K562 (cell line): ENCODE data around the gene RTP3. TPM values are rescaled to one million over a fixed set of nuclear protein-coding genes. Genes with fewer than 3 reads are reported as not detected.

Experiments used
- ARID1B ChIP-seq: fragments of 450-650 bp; IDR thresholded peaks from 2 replicates; pipeline ENCODE4 v1.6.1; 2016; ENCODE audit warnings: antibody characterized with exemption, mild to moderate bottlenecking, inconsistent platforms
- CREB1 ChIP-seq, 2 experiments: sonication (generic) in 1 of 2; formaldehyde crosslinking in 1 of 2; IDR thresholded peaks; 2 replicates each; pipeline versions ENCODE4 v1.6.1 to v1.8.0; 2012 to 2022; ENCODE audit warnings: inconsistent platforms in 1 of 2, mild to moderate bottlenecking in 1 of 2, missing genetic modification reagents in 1 of 2, moderate library complexity in 1 of 2
- E2F1 ChIP-seq: sonication (generic); formaldehyde crosslinking; IDR thresholded peaks from 2 replicates; pipeline ENCODE4 v1.8.1; 2023; ENCODE audit warnings: mild to moderate bottlenecking, missing genetic modification reagents, moderate library complexity
- KAT2B ChIP-seq: IDR thresholded peaks from one replicate; pipeline ENCODE4 v1.6.1; 2012; ENCODE audit warnings: low read depth, mild to moderate bottlenecking, control low read depth, inconsistent platforms, low read length, moderate library complexity
- NBN ChIP-seq: fragments of 450-650 bp; IDR thresholded peaks from 2 replicates; pipeline ENCODE4 v1.6.1; 2016; ENCODE audit warnings: low read depth, mild to moderate bottlenecking
- SMAD3 ChIP-seq: fragments of 450-650 bp; formaldehyde crosslinking; conservative IDR thresholded peaks from 2 replicates; pipeline ENCODE4 v1.4.0; 2020; ENCODE audit warnings: mild to moderate bottlenecking
- XRCC5 ChIP-seq: fragments of 200-400 bp; formaldehyde crosslinking; IDR thresholded peaks from 2 replicates; pipeline ENCODE4 v1.6.1; 2017; ENCODE audit warnings: low read depth, mild to moderate bottlenecking, low read length
- ZMIZ1 ChIP-seq, 2 experiments: fragments of 150-350 bp in 1 of 2; IDR thresholded peaks; 2 replicates each; pipeline ENCODE4 v1.6.1; 2012 to 2016; ENCODE audit warnings: low read depth in 2 of 2, low read length in 2 of 2, mild to moderate bottlenecking in 1 of 2, moderate library complexity in 1 of 2
- ZNF699 ChIP-seq: fragments of 250-450 bp; sonication (Bioruptor Pico); IDR thresholded peaks from 2 replicates; pipeline ENCODE4 v1.8.0; 2021; ENCODE audit warnings: mild to moderate bottlenecking, moderate library complexity; ENCODE audit not compliant: insufficient replicate concordance
- ZNF766 ChIP-seq: fragments of 200-800 bp; sonication (Bioruptor generic); conservative IDR thresholded peaks from 2 replicates; pipeline ENCODE4 v1.6.1; 2016; ENCODE audit warnings: missing genetic modification characterization, missing compliant biosample characterization
- polyA plus RNA-seq, 8 experiments: library from polyadenylated mRNA; depleted of rRNA in 4 of 8; stranded (reverse) in 5 of 8; unstranded in 3 of 8; fragments of >200 nt; fragmentation: Nextera tagmentation in 2 of 8; fragmentation: Illumina TruSeq in 1 of 8; extraction: Ambion mirVana in 2 of 8; extraction: Trizol in 1 of 8; gene quantifications; 2 replicates each; pipeline versions ENCODE4 v1.2.1 to v1.2.3, GENCODE V29; 2011 to 2014; ENCODE audit warnings: inconsistent platforms in 1 of 8, missing spikeins in 1 of 8
- total RNA-seq, 7 experiments: library from RNA; depleted of rRNA in 6 of 7; stranded (reverse); fragments of >200 nt in 6 of 7; fragmentation: Illumina TruSeq in 2 of 7; extraction: Trizol in 2 of 7; gene quantifications; 2 replicates each; pipeline versions ENCODE4 v1.2.1 to v1.2.3, GENCODE V29; 2011 to 2021; ENCODE audit warnings: low replicate concordance in 1 of 7
- TF ChIP-seq, protein P1 (sequence below): fragments of 450-650 bp; formaldehyde crosslinking; IDR thresholded peaks from 2 replicates; pipeline ENCODE4 v1.4.0; 2022; ENCODE audit warnings: missing genetic modification characterization

The RTP3 gene
- total and polyA plus RNA-seq, 9 of the 15 experiments (the other 6 are each of a cell fraction or from before 2014, with no cell fraction given): not detected

- TF ChIP-seq ZMIZ1 (IDR thresholded peaks at IDR 0.05; ENCODE audit: low read depth in 2 of 2, low read length in 2 of 2) (0 out of 4 replicates have a peak, but pooled peaks of 1 of the 2 experiments have one; percentile 75), NBN (peak; percentile 96), E2F1 (CRISPR knock-in tag) (peak; percentile 58; the same call in 1 of the 2 replicates), SMAD3 (CRISPR knock-in tag) (0 out of 2 replicates have a peak, but pooled peaks have one; percentile 63), ZNF699 (CRISPR knock-in tag) (no peak), ZNF766 (CRISPR knock-in tag) (0 out of 2 replicates have a peak, but pooled peaks have one; percentile 45), KAT2B (peak; percentile 18), XRCC5 (peak; percentile 94), ARID1B (peak; percentile 37), CREB1 (IDR thresholded peaks at IDR 0.05) (no peak), CREB1 (CRISPR knock-in tag; IDR thresholded peaks at IDR 0.05) (peak; percentile 68; the same call in 1 of the 2 replicates)
- TF ChIP-seq, protein P1, sequence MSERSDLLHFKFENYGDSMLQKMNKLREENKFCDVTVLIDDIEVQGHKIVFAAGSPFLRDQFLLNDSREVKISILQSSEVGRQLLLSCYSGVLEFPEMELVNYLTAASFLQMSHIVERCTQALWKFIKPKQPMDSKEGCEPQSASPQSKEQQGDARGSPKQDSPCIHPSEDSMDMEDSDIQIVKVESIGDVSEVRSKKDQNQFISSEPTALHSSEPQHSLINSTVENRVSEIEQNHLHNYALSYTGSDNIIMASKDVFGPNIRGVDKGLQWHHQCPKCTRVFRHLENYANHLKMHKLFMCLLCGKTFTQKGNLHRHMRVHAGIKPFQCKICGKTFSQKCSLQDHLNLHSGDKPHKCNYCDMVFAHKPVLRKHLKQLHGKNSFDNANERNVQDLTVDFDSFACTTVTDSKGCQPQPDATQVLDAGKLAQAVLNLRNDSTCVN (CRISPR knock-in tag): no peak
Observed at GRCh38 chr3:46488735-46489361, 8.9 kb upstream of the RTP3 start (continued).
